Bronchial epithelial cell (primary cell): ENCODE measurements around the gene NFASC. TPM values are rescaled to one million over a fixed set of nuclear protein-coding genes. Genes with fewer than 3 reads are reported as not detected.
A peak's percentile ranks its signal among the peaks of the same experiment; 100 is the strongest.

Source experiments
- DNase-seq: peaks from one replicate; pipeline ENCODE4 v3.0.0-alpha.2; 2010; ENCODE audit warnings: low read depth
- FAIRE-seq: peaks from 2 replicates; lab custom pipeline; 2011; peaks lifted over from hg19 to GRCh38; lab: Jason Lieb, UNC
- H3K27me3 ChIP-seq: 2 replicates; pipeline ENCODE4 v1.5.1; 2011; ENCODE audit warnings: low read length; ENCODE audit not compliant: control insufficient read depth, insufficient read depth
- H3K36me3 ChIP-seq: 2 replicates; pipeline ENCODE4 v1.5.1; 2011; ENCODE audit warnings: low read length; ENCODE audit not compliant: control insufficient read depth, insufficient read depth
- H3K4me3 ChIP-seq: 2 replicates; pipeline ENCODE4 v1.5.1; 2011; ENCODE audit warnings: mild to moderate bottlenecking, low read depth, low read length, control low read depth
- total RNA-seq: library from RNA; depleted of rRNA; stranded (reverse); fragments of >200 nt; gene quantifications from 2 replicates; pipeline ENCODE4 v1.2.1, GENCODE V29; 2014
- TF ChIP-seq, protein P1 (sequence below): IDR thresholded peaks from 2 replicates; pipeline ENCODE4 v1.5.1; 2011; ENCODE audit warnings: mild to moderate bottlenecking, moderate library complexity, low read length, control low read depth, inconsistent platforms; ENCODE audit not compliant: insufficient read depth, severe bottlenecking

NFASC gene
- total RNA-seq, 1 donor from 2014 or later = 0.53 TPM

DNA sequence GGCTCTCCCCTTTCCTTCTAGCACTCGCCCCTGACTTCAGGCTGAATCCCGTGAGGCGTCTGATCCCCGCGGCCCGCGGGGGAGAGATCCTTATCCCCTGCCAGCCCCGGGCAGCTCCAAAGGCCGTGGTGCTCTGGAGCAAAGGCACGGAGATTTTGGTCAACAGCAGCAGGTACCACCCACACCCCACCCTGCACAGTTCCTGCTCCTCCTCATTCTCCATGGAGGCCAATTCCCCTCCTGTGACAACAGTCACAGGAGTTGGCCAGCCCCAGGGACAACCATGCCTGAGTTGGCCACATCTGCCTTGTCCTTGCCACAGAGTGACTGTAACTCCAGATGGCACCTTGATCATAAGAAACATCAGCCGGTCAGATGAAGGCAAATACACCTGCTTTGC, 193.6 kb downstream of the NFASC start:
- TF ChIP-seq, protein P1, sequence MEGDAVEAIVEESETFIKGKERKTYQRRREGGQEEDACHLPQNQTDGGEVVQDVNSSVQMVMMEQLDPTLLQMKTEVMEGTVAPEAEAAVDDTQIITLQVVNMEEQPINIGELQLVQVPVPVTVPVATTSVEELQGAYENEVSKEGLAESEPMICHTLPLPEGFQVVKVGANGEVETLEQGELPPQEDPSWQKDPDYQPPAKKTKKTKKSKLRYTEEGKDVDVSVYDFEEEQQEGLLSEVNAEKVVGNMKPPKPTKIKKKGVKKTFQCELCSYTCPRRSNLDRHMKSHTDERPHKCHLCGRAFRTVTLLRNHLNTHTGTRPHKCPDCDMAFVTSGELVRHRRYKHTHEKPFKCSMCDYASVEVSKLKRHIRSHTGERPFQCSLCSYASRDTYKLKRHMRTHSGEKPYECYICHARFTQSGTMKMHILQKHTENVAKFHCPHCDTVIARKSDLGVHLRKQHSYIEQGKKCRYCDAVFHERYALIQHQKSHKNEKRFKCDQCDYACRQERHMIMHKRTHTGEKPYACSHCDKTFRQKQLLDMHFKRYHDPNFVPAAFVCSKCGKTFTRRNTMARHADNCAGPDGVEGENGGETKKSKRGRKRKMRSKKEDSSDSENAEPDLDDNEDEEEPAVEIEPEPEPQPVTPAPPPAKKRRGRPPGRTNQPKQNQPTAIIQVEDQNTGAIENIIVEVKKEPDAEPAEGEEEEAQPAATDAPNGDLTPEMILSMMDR = no peak
- FAIRE-seq (no peak), DNase-seq (no peak)
- Histone ChIP-seq H3K27me3 (peaks cover 4% of the 10 kb centered on the region), H3K36me3 (no peaks in the 10 kb centered on the region), H3K4me3 (no peak overlapping the region)

DNA sequence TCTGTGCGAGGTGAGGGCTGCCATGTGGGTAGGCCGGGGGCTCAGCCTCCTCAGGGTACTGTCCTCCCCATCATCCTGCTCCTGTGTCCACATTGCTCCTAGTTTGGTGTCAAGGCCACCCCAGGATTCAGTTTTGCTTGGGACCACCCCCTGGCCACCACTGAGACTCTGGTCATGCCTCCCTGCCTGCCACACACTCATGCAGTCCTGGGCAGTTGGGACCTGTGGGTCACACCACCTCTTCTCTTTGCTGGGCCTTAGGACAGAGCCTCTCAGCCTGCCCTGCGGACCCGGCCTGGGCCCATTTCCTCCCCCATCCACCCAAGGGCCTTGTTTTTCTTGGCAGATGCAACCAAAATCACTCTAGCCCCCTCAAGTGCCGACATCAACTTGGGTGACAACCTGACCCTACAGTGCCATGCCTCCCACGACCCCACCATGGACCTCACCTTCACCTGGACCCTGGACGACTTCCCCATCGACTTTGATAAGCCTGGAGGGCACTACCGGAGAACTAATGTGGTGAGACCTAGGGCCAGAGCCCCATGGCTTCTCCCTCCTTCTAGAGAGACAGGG, 194.2 kb downstream of the NFASC start:
- DNase-seq = no peak
- peaks cover 4% of the 10 kb centered on the region for H3K27me3 ChIP-seq
- no peak for FAIRE-seq
- TF ChIP-seq, protein P1 = no peak
- no peaks in the 10 kb centered on the region for H3K36me3 ChIP-seq
- H3K4me3 ChIP-seq = no peak overlapping the region

DNA sequence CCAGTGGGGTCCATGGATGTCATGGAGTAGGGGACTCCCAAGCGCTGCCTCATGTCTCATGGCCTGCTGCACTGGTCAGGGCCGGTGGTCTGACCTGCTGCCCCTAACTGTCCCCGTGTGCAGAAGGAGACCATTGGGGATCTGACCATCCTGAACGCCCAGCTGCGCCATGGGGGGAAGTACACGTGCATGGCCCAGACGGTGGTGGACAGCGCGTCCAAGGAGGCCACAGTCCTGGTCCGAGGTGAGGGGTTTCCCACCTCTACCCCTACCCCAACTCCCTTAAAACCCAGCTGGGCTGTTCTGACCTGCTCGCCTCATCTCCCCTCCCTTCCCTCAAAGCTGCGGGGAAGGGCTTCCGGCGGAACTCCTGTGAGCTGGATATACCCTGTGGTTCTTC, 195.0 kb downstream of the NFASC start:
- Histone ChIP-seq H3K27me3 (peaks cover 4% of the 10 kb centered on the region), H3K36me3 (no peaks in the 10 kb centered on the region), H3K4me3 (no peak overlapping the region)
- DNase-seq = no peak
- TF ChIP-seq, protein P1 = no peak
- FAIRE-seq = no peak

DNA sequence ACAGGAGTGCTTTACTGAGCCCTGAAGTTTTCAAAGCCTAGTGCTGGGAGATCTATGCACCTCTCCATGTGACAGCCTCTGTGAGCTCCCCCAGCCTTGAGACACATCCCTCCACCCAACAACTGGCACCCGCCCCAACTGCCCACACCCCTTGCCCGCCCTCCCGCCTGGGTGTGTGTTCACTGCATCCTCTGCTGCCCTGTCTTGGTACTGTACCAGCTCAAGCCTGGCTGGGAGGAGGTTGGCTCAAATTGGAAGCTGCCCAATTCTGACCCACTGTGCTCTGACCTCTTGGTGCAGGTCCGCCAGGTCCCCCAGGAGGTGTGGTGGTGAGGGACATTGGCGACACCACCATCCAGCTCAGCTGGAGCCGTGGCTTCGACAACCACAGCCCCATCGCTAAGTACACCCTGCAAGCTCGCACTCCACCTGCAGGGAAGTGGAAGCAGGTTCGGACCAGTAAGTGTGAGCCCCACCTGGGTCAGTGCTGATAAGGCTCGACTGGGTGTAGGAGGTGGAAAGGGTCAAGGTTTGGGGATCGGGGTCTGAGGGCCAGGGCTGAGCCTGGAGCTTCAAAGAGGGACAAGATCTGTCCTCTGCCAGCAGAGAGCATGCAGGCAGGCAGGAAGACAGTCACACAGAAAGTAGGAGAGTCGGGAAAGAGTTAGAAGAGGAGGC, 195.6 kb downstream of the NFASC start:
- DNase-seq (no peak), FAIRE-seq (no peak)
- no peaks in the 10 kb centered on the region for H3K36me3 ChIP-seq

DNA sequence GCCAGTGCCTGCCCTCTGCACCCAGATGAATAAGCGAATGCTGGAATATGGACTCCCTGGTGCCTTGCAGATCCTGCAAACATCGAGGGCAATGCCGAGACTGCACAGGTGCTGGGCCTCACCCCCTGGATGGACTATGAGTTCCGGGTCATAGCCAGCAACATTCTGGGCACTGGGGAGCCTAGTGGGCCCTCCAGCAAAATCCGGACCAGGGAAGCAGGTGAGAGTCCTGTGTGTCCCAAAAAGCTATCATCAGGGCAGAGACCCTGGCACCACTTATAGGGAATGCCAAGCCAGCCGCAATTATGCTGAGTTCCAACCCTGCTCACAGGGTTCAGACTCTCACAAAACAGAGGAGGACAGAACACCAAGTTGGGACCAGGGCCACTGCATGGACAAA, 196.4 kb downstream of the NFASC start:
- DNase-seq (no peak), FAIRE-seq (no peak)
- Histone ChIP-seq H3K36me3 (no peaks in the 10 kb centered on the region), H3K4me3 (no peak overlapping the region), H3K27me3 (peaks cover 4% of the 10 kb centered on the region)
- TF ChIP-seq, protein P1 = no peak

More for the DNA sequence above, 195.6 kb downstream of the NFASC start:
- Histone ChIP-seq H3K27me3 (peaks cover 4% of the 10 kb centered on the region), H3K4me3 (no peak overlapping the region)
- TF ChIP-seq, protein P1 = peak; percentile 41
